GM21367 (cell line): ENCODE data around the gene ARMC9.
"Not testable (repeated sequence)": the region's sequence is repeated elsewhere in the genome, so short reads cannot be mapped to it uniquely, and the experiment has no call there.

ENCODE experiments used
- ATAC-seq: cut with Tn5 transposase; IDR thresholded peaks from one replicate; pipeline ENCODE4 v1.9.1; 2021; ENCODE audit not compliant: unreplicated experiment

ARMC9 gene

DNA sequence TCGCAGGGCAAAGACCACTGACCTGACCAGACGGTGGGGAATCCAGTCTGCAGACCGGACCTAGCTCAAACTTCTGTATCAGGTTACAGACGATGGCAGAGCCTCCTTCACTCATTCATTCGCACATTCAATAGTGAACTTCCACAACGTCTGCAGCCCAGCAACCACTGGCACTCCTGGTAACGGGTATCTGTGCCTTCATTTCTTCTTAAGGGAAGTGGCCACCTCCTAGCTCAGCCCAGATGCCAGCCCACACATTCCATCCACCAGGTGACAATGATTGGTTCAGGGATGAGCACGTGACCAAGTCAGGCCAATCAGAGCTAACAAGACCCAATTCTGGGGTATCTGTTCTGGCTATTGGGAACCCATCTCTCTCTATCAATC is 15.9 kb upstream of the ARMC9 start:
- no peak for ATAC-seq

GRCh38 chr2:231183851-231184250 is 14.6 kb upstream of the ARMC9 start:
- no peak for ATAC-seq

- no peak for ATAC-seq
Measured at GRCh38 chr2:231184319-231184718, 14.1 kb upstream of the ARMC9 start.

DNA sequence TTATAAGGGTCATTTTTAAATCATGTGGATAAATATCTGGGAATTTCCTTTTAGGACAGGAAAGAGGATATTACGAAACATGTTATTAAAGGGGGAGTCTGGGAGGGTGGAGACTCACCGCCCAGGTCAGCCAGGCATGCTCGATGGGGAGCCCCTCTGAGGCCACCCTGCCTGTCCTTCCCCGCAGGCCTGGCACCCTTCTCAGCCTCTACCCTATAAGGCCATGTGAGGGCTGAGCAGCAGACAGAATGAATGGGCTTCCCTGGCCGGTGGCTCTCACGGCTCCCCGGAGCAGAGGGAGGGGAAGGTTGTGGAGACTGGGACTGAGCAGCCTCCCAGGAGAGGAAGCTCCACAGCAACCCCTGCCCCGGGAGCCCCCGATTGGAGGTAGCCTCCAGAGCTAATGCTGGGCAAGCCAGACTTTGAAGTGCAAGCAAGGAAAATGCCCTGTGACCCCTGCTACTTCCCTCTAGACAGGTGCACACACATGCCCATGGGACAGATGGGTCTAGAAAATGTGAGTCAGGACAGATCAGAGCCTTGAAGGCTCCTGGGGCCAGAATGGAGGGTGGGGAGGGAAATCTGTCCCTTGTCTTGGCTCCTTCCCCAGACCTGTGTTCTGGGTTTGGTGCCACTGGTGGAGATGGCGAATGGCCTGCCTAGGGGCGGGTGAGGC is 13.2 kb upstream of the ARMC9 start:
- ATAC-seq: no peak

- ATAC-seq: no peak
Measured at GRCh38 chr2:231185886-231186285, 12.5 kb upstream of the ARMC9 start.

DNA sequence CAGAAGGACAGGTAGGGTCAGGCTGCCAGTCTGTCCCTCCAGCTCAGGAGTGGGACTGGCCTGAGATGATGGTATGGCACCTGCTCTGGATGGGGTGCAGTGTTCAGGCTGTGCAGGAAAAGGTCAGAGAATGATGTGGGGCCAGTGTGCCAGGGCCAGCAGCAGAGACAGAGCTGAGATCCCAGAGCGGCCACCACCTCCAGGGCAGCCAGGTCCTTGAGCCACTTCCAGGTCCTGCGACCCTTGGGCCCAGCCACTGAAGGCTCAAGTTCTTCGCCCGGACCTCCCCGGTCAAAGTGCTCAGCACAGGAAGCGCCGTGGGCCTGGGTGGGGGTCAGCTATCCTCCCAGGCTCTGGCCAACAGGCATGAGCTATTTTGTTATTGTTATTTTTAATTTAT is 12.1 kb upstream of the ARMC9 start:
- ATAC-seq: no peak

- ATAC-seq: no peak
Measured at GRCh38 chr2:231187736-231188505, 10.5 kb upstream of the ARMC9 start.

- no peak for ATAC-seq
Measured at GRCh38 chr2:231188506-231189170, 9.8 kb upstream of the ARMC9 start.

GRCh38 chr2:231189171-231189530 is 9.3 kb upstream of the ARMC9 start:
- ATAC-seq: no peak

DNA sequence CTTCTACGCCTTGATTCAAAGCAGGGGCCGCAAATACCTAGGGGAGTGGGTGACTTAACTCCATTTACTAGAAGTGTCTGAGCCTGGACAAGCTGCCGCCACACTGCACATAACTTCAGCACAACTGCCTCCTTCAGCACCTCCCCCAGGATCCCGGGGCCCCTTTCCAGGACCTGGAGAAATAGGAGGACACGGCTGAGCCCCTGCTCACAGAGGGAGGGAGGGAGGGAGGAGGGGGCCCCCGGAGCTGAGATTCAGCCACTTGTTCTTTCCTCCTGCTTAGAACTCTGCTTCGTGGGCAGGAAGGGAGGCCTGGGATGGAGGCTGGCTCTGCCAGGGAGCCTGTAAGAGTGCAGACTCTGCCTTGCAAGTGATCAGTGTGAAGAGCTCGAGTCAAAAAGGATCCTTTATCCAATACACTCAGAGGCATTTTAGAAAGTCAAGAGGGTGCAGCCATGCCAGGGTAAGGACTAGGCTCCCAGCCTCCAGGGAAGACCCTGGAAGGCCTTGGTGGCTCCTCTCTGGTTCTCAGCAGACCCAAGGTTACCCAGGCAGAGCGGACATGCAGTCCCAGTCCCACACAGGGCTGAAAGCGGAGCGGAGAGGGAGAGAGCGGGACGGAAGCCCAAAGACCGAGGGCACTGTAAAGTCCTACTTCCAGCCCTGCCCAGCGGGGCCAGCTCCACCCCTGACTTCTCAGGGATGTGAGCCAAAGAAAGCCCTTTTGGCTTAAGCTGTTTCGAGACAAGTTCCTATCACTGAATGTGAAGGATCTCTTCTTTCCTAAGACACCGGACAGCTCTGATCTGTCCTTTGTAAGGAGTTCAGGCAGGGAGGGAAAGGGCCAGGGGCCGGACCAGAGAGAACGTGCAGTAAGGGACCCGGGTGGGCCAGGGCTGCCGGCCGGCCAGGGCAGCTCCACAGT is 8.6 kb upstream of the ARMC9 start:
- ATAC-seq: no peak

- ATAC-seq: no peak
Measured at GRCh38 chr2:231190531-231191197, 7.8 kb upstream of the ARMC9 start.

GRCh38 chr2:231191896-231192872 is 6.2 kb upstream of the ARMC9 start:
- ATAC-seq: no peak

- no peak for ATAC-seq
Measured at GRCh38 chr2:231193216-231193615, 5.2 kb upstream of the ARMC9 start.

DNA sequence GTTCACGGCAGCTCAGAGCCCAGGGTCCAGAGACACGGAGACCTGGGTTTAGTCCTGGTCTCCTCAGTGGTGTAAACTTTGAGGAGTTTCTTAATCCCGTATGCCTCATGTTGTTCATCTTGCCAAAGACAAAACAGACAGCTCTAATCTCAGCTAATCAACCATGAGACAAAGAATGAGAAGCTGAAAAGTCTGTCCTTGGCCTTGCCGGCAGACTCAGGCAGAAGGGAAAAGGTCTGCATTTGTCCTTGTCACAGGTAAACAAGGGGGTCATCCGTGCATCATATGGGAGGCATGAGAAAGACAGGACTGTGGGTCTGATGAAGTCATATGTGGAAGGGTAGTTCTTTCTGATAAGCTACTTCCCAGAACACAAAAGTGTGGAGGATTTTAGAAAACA is 1.8 kb upstream of the ARMC9 start:
- no peak for ATAC-seq

GRCh38 chr2:231197196-231197595 is 1.2 kb upstream of the ARMC9 start:
- ATAC-seq: not testable (repeated sequence)

DNA sequence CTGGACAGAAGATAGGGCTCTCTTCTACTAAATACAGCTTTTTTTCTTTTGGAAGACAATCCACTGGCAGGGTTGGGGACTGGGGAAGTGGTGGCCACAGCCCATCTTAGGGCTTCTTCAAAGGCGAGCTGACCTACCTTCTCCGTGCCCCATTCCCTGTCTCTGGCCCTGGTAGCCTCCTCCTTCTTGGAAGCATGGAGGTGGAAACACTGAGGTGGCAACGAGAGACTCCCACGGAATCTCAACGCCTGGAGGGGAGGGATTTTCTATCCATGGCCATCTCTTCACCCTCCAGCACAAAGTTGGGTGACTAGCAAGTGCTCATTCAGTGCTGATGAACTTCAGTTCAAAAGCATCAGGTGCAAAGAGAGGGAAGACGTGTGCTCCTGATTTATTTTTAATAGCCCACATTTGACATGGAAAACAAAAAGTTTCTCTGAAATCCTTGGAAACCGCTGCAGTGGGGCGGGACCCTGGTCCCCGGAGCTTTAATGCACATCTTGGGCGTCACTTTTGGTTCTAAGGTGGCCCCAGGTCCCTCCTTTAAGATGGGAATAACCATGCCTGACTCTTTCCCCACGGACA is 633 bp upstream of the ARMC9 start:
- no peak for ATAC-seq

DNA sequence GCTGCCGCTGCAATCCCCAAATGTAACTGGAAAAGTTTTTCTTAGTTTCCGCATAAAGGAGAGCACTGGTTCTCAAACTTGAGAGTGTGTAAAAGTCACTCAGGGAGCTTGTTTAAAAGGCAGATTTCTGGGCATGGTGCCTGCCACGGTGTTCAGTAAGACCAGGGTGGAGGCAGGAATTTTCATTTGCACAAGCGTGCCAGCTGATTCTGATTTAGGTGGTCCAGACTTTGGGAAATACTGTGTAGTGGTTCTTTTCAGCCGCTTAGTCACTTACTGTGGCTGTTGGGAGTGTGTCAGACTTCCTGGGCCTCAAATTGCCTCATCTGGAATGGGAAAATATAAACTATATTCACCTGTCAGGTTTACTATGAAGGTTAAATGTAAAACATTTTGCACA is 788 bp downstream of the ARMC9 start:
- no peak for ATAC-seq

- ATAC-seq: no peak
Measured at GRCh38 chr2:231200805-231201474, 2.5 kb downstream of the ARMC9 start.

GRCh38 chr2:231201475-231201814 is 3.0 kb downstream of the ARMC9 start:
- ATAC-seq: no peak
